B cell (primary cell): ENCODE results near the gene PTH2R. TPM values are rescaled to one million over a fixed set of nuclear protein-coding genes. Genes with fewer than 3 reads are reported as not detected.

Experiments used
- ATAC-seq: fragments of 200-7000 bp; cut with Tn5 transposase; one replicate; pipeline ENCODE4 v1.10.0; 2021; ENCODE audit warnings: low read depth, mild to moderate bottlenecking, moderate number of reproducible peaks, moderate library complexity
- CTCF ChIA-PET: fragments of 350-600 bp; sonication (Branson Sonifier 250); formaldehyde crosslinking; loops from one replicate; lab custom pipeline; 2021; ENCODE audit warnings: antibody characterized with exemption, inconsistent platforms; lab: Charles Lee
- POLR2A ChIA-PET: fragments of 350-600 bp; sonication (Branson Sonifier 250); formaldehyde crosslinking; loops from one replicate; lab custom pipeline; 2021; ENCODE audit warnings: antibody characterized with exemption; lab: Charles Lee
- DNase-seq: peaks from one replicate; pipeline ENCODE4 v3.0.0; 2013
- H2AFZ ChIP-seq: 2 replicates; pipeline ENCODE4 v1.6.1; 2012; ENCODE audit warnings: mild to moderate bottlenecking, low read depth, low read length; ENCODE audit not compliant: insufficient read depth, poor library complexity, severe bottlenecking
- H3K27ac ChIP-seq, 2 donors: 1 replicate in 1 of 2; 2 replicates in 1 of 2; pipeline ENCODE4 v1.5.1; 2012 to 2013; ENCODE audit warnings: low read length in 2 of 2, mild to moderate bottlenecking in 2 of 2, moderate library complexity in 1 of 2
- H3K27me3 ChIP-seq, 4 experiments: fragments of 200-600 bp in 1 of 4; sonication (generic) in 1 of 4; replicated peaks in 1 of 4; 1 replicate in 2 of 4; 2 replicates in 2 of 4; pipeline versions ENCODE4 v1.6.1 to v1.7.0; 2013 to 2016; ENCODE audit warnings: low read length in 3 of 4, mild to moderate bottlenecking in 2 of 4, mixed read lengths in 1 of 4, moderate library complexity in 1 of 4; ENCODE audit not compliant: insufficient read depth in 4 of 4, control insufficient read depth in 3 of 4; ENCODE audit errors: control extremely low read depth in 1 of 4
- H3K36me3 ChIP-seq, 2 experiments: replicated peaks in 1 of 2; 1 replicate in 1 of 2; 2 replicates in 1 of 2; pipeline versions ENCODE4 v1.6.1 to v1.7.1; 2013; ENCODE audit warnings: low read length in 1 of 2; ENCODE audit not compliant: insufficient read depth in 2 of 2, control insufficient read depth in 1 of 2; ENCODE audit errors: control extremely low read depth in 1 of 2, extremely low read depth in 1 of 2
- H3K4me1 ChIP-seq, 2 donors: fragments of 200-600 bp in 1 of 2; sonication (generic) in 1 of 2; 1 replicate in 1 of 2; 2 replicates in 1 of 2; pipeline versions ENCODE4 v1.5.1 to v1.6.1; 2013 to 2017; ENCODE audit warnings: low read length in 2 of 2; ENCODE audit not compliant: control insufficient read depth in 2 of 2, insufficient read depth in 2 of 2
- H3K4me2 ChIP-seq: replicated peaks from 2 replicates; pipeline ENCODE3; 2012; ENCODE audit warnings: mild to moderate bottlenecking, low read depth, low read length; ENCODE audit not compliant: poor library complexity, severe bottlenecking
- H3K4me3 ChIP-seq, 5 experiments: fragments of 200-600 bp in 1 of 5; sonication (generic) in 1 of 5; 1 replicate in 3 of 5; 2 replicates in 2 of 5; pipeline versions ENCODE4 v1.5.1 to v1.7.0; 2011 to 2016; ENCODE audit warnings: low read length in 4 of 5, mild to moderate bottlenecking in 4 of 5, low read depth in 2 of 5, control low read depth in 1 of 5, moderate library complexity in 1 of 5; ENCODE audit not compliant: insufficient read depth in 1 of 5; ENCODE audit errors: control extremely low read depth in 1 of 5, extremely low read depth in 1 of 5
- H3K79me2 ChIP-seq: fragments of 200-600 bp; sonication (generic); one replicate; pipeline ENCODE4 v1.6.0; 2016; ENCODE audit warnings: low read length; ENCODE audit not compliant: control insufficient read depth, insufficient read depth
- H3K9ac ChIP-seq: fragments of 200-600 bp; sonication (generic); 2 replicates; pipeline ENCODE4 v1.6.1; 2017; ENCODE audit warnings: mild to moderate bottlenecking, low read length, moderate library complexity
- H3K9me3 ChIP-seq, 3 donors: one replicate each; pipeline versions ENCODE4 v1.6.1 to v1.7.1; 2013; ENCODE audit warnings: low read length in 2 of 3; ENCODE audit not compliant: control insufficient read depth in 2 of 3, insufficient read depth in 1 of 3; ENCODE audit errors: control extremely low read depth in 1 of 3
- H4K20me1 ChIP-seq: 2 replicates; pipeline ENCODE4 v1.6.0; 2012; ENCODE audit warnings: mild to moderate bottlenecking, low read length; ENCODE audit not compliant: insufficient read depth, control insufficient read depth, poor library complexity, severe bottlenecking
- H3K27ac Mint-ChIP-seq: one replicate; pipeline ENCODE4 v1.8.0; 2021; ENCODE audit warnings: mixed read lengths
- H3K27me3 Mint-ChIP-seq: one replicate; pipeline ENCODE4 v1.8.0; 2021; ENCODE audit warnings: mixed read lengths
- H3K4me1 Mint-ChIP-seq: one replicate; pipeline ENCODE4 v1.8.0; 2021; ENCODE audit warnings: mixed read lengths
- H3K4me3 Mint-ChIP-seq: one replicate; pipeline ENCODE4 v1.8.0; 2021; ENCODE audit warnings: mixed read lengths
- H3K9me3 Mint-ChIP-seq: one replicate; pipeline ENCODE4 v1.8.0; 2022; ENCODE audit warnings: mixed read lengths; ENCODE audit not compliant: insufficient read depth
- EZH2 ChIP-seq: IDR thresholded peaks from 2 replicates; pipeline ENCODE4 v1.6.1; 2012; ENCODE audit warnings: borderline replicate concordance, low read depth, mild to moderate bottlenecking, moderate library complexity, low read length; ENCODE audit not compliant: insufficient read depth, poor library complexity, severe bottlenecking
- WGBS: methylation state at CpG from one replicate; pipeline ENCODE4 v1.1.5; 2013; ENCODE audit warnings: missing lambda C conversion rate; ENCODE audit not compliant: insufficient coverage; 5-methylcytosine and 5-hydroxymethylcytosine counted together
- intact Hi-C: fragments of 100-400 bp; cut with micrococcal nuclease; formaldehyde crosslinking; loops from one replicate; pipeline ENCODE4 v1.10.0; 2022
- polyA plus RNA-seq: library from polyadenylated mRNA; depleted of rRNA; stranded (reverse); fragments of >200 nt; gene quantifications from 2 replicates; pipeline ENCODE4 v1.2.3, GENCODE V29; 2012
- total RNA-seq, 2 donors: library from RNA; stranded (reverse); fragments of 120-200 nt in 1 of 2; gene quantifications; 1 replicate in 1 of 2; 2 replicates in 1 of 2; pipeline versions ENCODE4 v1.2.3 to v1.2.4, GENCODE V29; 2013 to 2022
- TF ChIP-seq, protein P1 (sequence below): fragments of 200-600 bp; IDR thresholded peaks from one replicate; pipeline ENCODE4 v1.8.0; 2022; ENCODE audit warnings: antibody characterized with exemption, mild to moderate bottlenecking

Gene PTH2R
- total and polyA plus RNA-seq, 2 donors (not counting 1 experiment from before 2014, with no cell fraction given): 0.34 to 0.84 TPM

DNA sequence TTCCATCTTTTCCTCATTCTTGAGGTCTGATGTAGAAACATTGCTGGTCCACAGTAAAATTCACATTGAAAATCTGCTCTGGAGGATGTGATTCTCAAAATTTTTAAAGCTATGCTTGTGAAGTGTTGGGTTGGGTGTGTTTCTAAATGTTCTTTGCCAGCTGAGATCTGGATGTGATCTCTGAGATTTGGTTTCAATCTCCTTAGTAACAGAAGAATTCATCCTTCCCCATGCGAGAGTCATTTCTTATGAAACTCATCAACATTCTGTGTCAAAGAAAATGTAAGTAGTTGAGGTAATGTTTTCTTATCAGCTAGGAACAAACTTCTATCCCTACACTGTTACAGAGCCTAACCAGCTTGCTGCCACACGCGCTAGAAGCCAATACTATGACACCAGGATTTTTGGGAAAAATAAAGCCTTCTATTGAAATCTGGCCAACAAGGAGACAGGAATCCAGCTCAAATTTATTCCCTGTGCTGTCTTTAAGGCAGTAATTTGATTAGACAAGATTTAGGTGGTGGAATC lies 134.9 kb downstream of the PTH2R start:
- no peak for TF ChIP-seq EZH2
- TF ChIP-seq, protein P1, sequence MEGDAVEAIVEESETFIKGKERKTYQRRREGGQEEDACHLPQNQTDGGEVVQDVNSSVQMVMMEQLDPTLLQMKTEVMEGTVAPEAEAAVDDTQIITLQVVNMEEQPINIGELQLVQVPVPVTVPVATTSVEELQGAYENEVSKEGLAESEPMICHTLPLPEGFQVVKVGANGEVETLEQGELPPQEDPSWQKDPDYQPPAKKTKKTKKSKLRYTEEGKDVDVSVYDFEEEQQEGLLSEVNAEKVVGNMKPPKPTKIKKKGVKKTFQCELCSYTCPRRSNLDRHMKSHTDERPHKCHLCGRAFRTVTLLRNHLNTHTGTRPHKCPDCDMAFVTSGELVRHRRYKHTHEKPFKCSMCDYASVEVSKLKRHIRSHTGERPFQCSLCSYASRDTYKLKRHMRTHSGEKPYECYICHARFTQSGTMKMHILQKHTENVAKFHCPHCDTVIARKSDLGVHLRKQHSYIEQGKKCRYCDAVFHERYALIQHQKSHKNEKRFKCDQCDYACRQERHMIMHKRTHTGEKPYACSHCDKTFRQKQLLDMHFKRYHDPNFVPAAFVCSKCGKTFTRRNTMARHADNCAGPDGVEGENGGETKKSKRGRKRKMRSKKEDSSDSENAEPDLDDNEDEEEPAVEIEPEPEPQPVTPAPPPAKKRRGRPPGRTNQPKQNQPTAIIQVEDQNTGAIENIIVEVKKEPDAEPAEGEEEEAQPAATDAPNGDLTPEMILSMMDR: no peak
- Histone ChIP-seq H4K20me1 (no peaks in the 10 kb centered on the region), H2AFZ (no peak overlapping the region), H3K27ac (no peak overlapping the region), H3K27me3 (no peaks in the 10 kb centered on the region), H3K9me3 (peaks cover 0 to 3% (median 0%) of the 10 kb centered on the region in 3 donors), H3K79me2 (no peaks in the 10 kb centered on the region), H3K4me2 (no peak overlapping the region), H3K36me3 (no peaks in the 10 kb centered on the region), H3K4me3 (no peak overlapping the region), H3K9ac (no peak overlapping the region), H3K4me1 (no peaks in the 10 kb centered on the region)
- CTCF ChIA-PET: no interaction called here
- no CpG with 5 or more reads among the region's 3 CpGs for WGBS
- Mint-ChIP-seq H3K9me3 (no peaks in the 10 kb centered on the region), H3K4me3 (no peak overlapping the region), H3K27ac (no peak overlapping the region), H3K27me3 (no peaks in the 10 kb centered on the region), H3K4me1 (no peaks in the 10 kb centered on the region)
- POLR2A ChIA-PET: no interaction called here
- intact Hi-C loops: no loop called here
- no peak for ATAC-seq
- DNase-seq: no peak

- ChIA-PET CTCF (no interaction called here), POLR2A (no interaction called here)
- DNase-seq (no peak), ATAC-seq (no peak)
- Histone ChIP-seq H3K27ac (no peak overlapping the region), H3K4me3 (no peak overlapping the region), H3K36me3 (no peaks in the 10 kb centered on the region), H3K4me1 (no peaks in the 10 kb centered on the region), H3K4me2 (no peak overlapping the region), H3K9me3 (no peaks in the 10 kb centered on the region), H4K20me1 (no peaks in the 10 kb centered on the region), H3K27me3 (no peaks in the 10 kb centered on the region), H3K9ac (no peak overlapping the region), H3K79me2 (no peaks in the 10 kb centered on the region), H2AFZ (no peak overlapping the region)
- Mint-ChIP-seq H3K4me1 (no peaks in the 10 kb centered on the region), H3K27me3 (no peaks in the 10 kb centered on the region), H3K27ac (no peak overlapping the region), H3K4me3 (no peak overlapping the region), H3K9me3 (no peaks in the 10 kb centered on the region)
- no CpG with 5 or more reads among the region's 3 CpGs for WGBS
- intact Hi-C loops: no loop called here
- TF ChIP-seq EZH2: no peak
- TF ChIP-seq, protein P1: no peak
These were observed 135.4 kb downstream of the PTH2R start for GRCh38 chr2:208541989-208542464.
